ENCODE results near the gene TMEM81. TPM values are rescaled to one million over a fixed set of nuclear protein-coding genes. Genes with fewer than 3 reads are reported as not detected.

Gene TMEM81
- total RNA-seq, 1 donor from 2014 or later, result 3.3 TPM

GRCh38 chr1:205128050-205128449, 43.8 kb upstream of the TMEM81 start:
- H3K4me1 Mint-ChIP-seq, result no peaks in the 10 kb centered on the region
- no peaks in the 10 kb centered on the region for H3K36me3 Mint-ChIP-seq
- H3K4me1 ChIP-seq, result peaks cover under 1% of the 10 kb centered on the region

GRCh38 chr1:205127646-205128045, 43.4 kb upstream of the TMEM81 start:
- H3F3A ChIP-seq (ENCODE audit: low read depth), result peaks cover 3% of the 10 kb centered on the region
- peaks cover 7% of the 10 kb centered on the region for H3K27me3 Mint-ChIP-seq (ENCODE audit: insufficient read depth, low read depth)
- no peak overlapping the region for H3K4me2 ChIP-seq
- H3K4me1 ChIP-seq, result peaks cover 4% of the 10 kb centered on the region
- H3K9me3 ChIP-seq (ENCODE audit: low read depth), result no peaks in the 10 kb centered on the region
- no peak overlapping the region for H2AFZ ChIP-seq (replicated peaks)
- H3K27ac ChIP-seq, result no peak overlapping the region
- H3K27me3 ChIP-seq, result no peaks in the 10 kb centered on the region
- no peak overlapping the region for H3K27ac Mint-ChIP-seq
- H3K4me1 Mint-ChIP-seq, result peaks cover 3% of the 10 kb centered on the region
- no peaks in the 10 kb centered on the region for H3K36me3 Mint-ChIP-seq
- H3K9ac ChIP-seq, result no peak overlapping the region
- H4K20me1 ChIP-seq (ENCODE audit: low read depth), result no peaks in the 10 kb centered on the region
- no peaks in the 10 kb centered on the region for H3K36me3 ChIP-seq
- no peaks in the 10 kb centered on the region for H3K9me3 Mint-ChIP-seq
- TF ChIP-seq EZH2phosphoT487 (IDR thresholded peaks at IDR 0.05), result no peak
- no peak for TF ChIP-seq EZH2 (IDR thresholded peaks at IDR 0.05)
- TF ChIP-seq CTCF (IDR thresholded peaks at IDR 0.05), result no peak
- no peaks in the 10 kb centered on the region for H3K79me2 ChIP-seq (ENCODE audit: low read depth)
- H3K4me3 ChIP-seq, result no peak overlapping the region
- no peak overlapping the region for H3K4me3 Mint-ChIP-seq
- no peak for DNase-seq (ENCODE audit: low spot score)

More at GRCh38 chr1:205128050-205128449, 43.8 kb upstream of the TMEM81 start:
- Histone ChIP-seq H2AFZ (replicated peaks) (no peak overlapping the region), H4K20me1 (ENCODE audit: low read depth) (no peaks in the 10 kb centered on the region), H3F3A (ENCODE audit: low read depth) (no peaks in the 10 kb centered on the region), H3K27me3 (no peaks in the 10 kb centered on the region), H3K79me2 (ENCODE audit: low read depth) (no peaks in the 10 kb centered on the region), H3K9me3 (ENCODE audit: low read depth) (no peaks in the 10 kb centered on the region), H3K4me2 (no peak overlapping the region), H3K27ac (no peak overlapping the region), H3K4me3 (no peak overlapping the region), H3K36me3 (no peaks in the 10 kb centered on the region), H3K9ac (no peak overlapping the region)
- Mint-ChIP-seq H3K4me3 (no peak overlapping the region), H3K27me3 (ENCODE audit: insufficient read depth, low read depth) (peaks cover 7% of the 10 kb centered on the region), H3K9me3 (no peaks in the 10 kb centered on the region), H3K27ac (no peak overlapping the region)
- TF ChIP-seq CTCF (IDR thresholded peaks at IDR 0.05) (no peak), EZH2 (IDR thresholded peaks at IDR 0.05) (no peak), EZH2phosphoT487 (IDR thresholded peaks at IDR 0.05) (no peak)
- no peak for DNase-seq (ENCODE audit: low spot score)

GRCh38 chr1:205124726-205125125, 40.5 kb upstream of the TMEM81 start:
- H3K36me3 ChIP-seq, result no peaks in the 10 kb centered on the region
- Mint-ChIP-seq H3K9me3 (no peaks in the 10 kb centered on the region), H3K4me3 (no peak overlapping the region), H3K36me3 (no peaks in the 10 kb centered on the region), H3K27ac (no peak overlapping the region), H3K27me3 (ENCODE audit: insufficient read depth, low read depth) (peaks cover 5% of the 10 kb centered on the region), H3K4me1 (peaks cover 17% of the 10 kb centered on the region)
- H3K27ac ChIP-seq, result no peak overlapping the region
- H3K27me3 ChIP-seq, result no peaks in the 10 kb centered on the region
- peaks cover 17% of the 10 kb centered on the region for H4K20me1 ChIP-seq (ENCODE audit: low read depth)
- no peak overlapping the region for H2AFZ ChIP-seq (replicated peaks)
- no peak overlapping the region for H3K4me3 ChIP-seq
- no peak for DNase-seq (ENCODE audit: low spot score)
- no peaks in the 10 kb centered on the region for H3K9me3 ChIP-seq (ENCODE audit: low read depth)
- no peak overlapping the region for H3K4me2 ChIP-seq
- H3K79me2 ChIP-seq (ENCODE audit: low read depth), result peaks cover 21% of the 10 kb centered on the region
- TF ChIP-seq CTCF (IDR thresholded peaks at IDR 0.05), result no peak
- TF ChIP-seq EZH2 (IDR thresholded peaks at IDR 0.05), result no peak
- no peak for TF ChIP-seq EZH2phosphoT487 (IDR thresholded peaks at IDR 0.05)
- no peak overlapping the region for H3K9ac ChIP-seq
- H3K4me1 ChIP-seq, result peaks cover 15% of the 10 kb centered on the region
- H3F3A ChIP-seq (ENCODE audit: low read depth), result peaks cover 7% of the 10 kb centered on the region

Data from neural progenitor cell (in vitro differentiated cells).